ENCODE measurements around the gene WFDC2. TPM values are rescaled to one million over a fixed set of nuclear protein-coding genes. Genes with fewer than 3 reads are reported as not detected.

Gene WFDC2
- total RNA-seq, 4 donors from 2014 or later, result 11.0 to 325 (median 38.8) TPM

- intact Hi-C loops (cut with DNase I; ENCODE audit: low total_unique reads), result no loop called here
- 72% methylated on average over 2 of the region's 2 CpGs; no CpG with 5 or more reads in 1 of the 2 donors for WGBS, 2 donors (ENCODE audit: low coverage in 1 of 2)
- TF ChIP-seq, protein P1, sequence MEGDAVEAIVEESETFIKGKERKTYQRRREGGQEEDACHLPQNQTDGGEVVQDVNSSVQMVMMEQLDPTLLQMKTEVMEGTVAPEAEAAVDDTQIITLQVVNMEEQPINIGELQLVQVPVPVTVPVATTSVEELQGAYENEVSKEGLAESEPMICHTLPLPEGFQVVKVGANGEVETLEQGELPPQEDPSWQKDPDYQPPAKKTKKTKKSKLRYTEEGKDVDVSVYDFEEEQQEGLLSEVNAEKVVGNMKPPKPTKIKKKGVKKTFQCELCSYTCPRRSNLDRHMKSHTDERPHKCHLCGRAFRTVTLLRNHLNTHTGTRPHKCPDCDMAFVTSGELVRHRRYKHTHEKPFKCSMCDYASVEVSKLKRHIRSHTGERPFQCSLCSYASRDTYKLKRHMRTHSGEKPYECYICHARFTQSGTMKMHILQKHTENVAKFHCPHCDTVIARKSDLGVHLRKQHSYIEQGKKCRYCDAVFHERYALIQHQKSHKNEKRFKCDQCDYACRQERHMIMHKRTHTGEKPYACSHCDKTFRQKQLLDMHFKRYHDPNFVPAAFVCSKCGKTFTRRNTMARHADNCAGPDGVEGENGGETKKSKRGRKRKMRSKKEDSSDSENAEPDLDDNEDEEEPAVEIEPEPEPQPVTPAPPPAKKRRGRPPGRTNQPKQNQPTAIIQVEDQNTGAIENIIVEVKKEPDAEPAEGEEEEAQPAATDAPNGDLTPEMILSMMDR (IDR thresholded peaks at IDR 0.05), result no peak
- TF ChIP-seq POLR2A (IDR thresholded peaks at IDR 0.05) (no peak), EP300 (IDR thresholded peaks at IDR 0.05; ENCODE audit: low read depth) (no peak), POLR2AphosphoS5 (IDR thresholded peaks at IDR 0.05) (no peak)
- Histone ChIP-seq H3K4me3 (no peak overlapping the region), H3K4me1 (no peaks in the 10 kb centered on the region), H3K36me3 (no peaks in the 10 kb centered on the region), H3K9me3 (no peaks in the 10 kb centered on the region), H3K27me3 (no peaks in the 10 kb centered on the region), H3K27ac (no peak overlapping the region)
- in situ Hi-C loops (cut with MboI; ENCODE audit: low pct_ligation_motif_present in 1 of 4, low pct_unique_long_range_greater_than_20kb in 1 of 4, low sequenced_read_pairs in 3 of 4), result no loop called here
- DNase-seq, result no peak
These were observed 36.8 kb downstream of the WFDC2 start for GRCh38 chr20:45506398-45506797.

DNA sequence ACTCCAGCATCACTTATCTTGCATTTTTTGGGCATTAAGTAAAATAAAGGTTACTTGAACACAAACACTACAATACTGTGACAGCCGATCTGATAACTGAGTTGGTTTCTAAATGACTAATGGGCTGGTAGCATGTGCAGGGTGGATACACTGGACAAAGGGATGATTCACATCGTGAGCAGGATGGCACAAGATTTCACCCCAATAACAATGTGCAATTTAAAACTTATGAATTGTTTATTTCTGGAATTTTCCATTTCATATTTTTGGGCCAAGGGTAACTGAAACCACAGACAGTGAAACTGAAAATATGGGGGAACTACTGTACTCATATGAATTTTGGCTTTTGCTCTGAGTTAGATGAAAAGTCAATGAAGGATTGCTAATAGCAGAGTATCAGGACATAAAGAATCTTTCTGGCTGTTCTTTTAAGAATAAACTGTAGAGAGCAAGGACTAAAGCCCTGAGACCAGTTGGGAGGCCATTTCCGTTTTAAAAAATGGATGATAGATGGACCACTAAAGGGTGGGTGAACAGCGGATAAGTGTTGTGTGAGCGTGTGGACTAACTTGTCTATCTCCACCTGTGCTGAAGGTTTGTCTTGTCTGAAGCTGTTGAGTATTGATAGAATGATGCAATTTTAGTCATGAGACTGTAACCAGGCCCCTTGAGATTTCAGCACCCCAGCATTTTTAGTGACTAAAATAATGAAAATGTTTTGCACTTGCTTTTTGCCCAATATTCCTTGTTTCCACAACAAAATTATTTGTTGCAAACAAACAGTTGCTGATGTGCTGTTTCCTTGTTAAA, 37.7 kb downstream of the WFDC2 start:
- H3K27ac ChIP-seq, result no peak overlapping the region
- H3K27me3 ChIP-seq, result no peaks in the 10 kb centered on the region
- no peaks in the 10 kb centered on the region for H3K36me3 ChIP-seq
- no peaks in the 10 kb centered on the region for H3K4me1 ChIP-seq
- no peak for DNase-seq
- no peak overlapping the region for H3K4me3 ChIP-seq
- in situ Hi-C loops (cut with MboI; ENCODE audit: low pct_ligation_motif_present in 1 of 4, low pct_unique_long_range_greater_than_20kb in 1 of 4, low sequenced_read_pairs in 3 of 4), result no loop called here
- no peaks in the 10 kb centered on the region for H3K9me3 ChIP-seq
- intact Hi-C loops (cut with DNase I; ENCODE audit: low total_unique reads), result no loop called here
- WGBS, 2 donors (ENCODE audit: low coverage in 1 of 2), result 83 to 93% methylated on average over 3 to 5 of the region's 5 CpGs
- TF ChIP-seq, protein P1 (IDR thresholded peaks at IDR 0.05), result no peak
- TF ChIP-seq EP300 (IDR thresholded peaks at IDR 0.05; ENCODE audit: low read depth) (no peak), POLR2A (IDR thresholded peaks at IDR 0.05) (no peak), POLR2AphosphoS5 (IDR thresholded peaks at IDR 0.05) (no peak)

DNA sequence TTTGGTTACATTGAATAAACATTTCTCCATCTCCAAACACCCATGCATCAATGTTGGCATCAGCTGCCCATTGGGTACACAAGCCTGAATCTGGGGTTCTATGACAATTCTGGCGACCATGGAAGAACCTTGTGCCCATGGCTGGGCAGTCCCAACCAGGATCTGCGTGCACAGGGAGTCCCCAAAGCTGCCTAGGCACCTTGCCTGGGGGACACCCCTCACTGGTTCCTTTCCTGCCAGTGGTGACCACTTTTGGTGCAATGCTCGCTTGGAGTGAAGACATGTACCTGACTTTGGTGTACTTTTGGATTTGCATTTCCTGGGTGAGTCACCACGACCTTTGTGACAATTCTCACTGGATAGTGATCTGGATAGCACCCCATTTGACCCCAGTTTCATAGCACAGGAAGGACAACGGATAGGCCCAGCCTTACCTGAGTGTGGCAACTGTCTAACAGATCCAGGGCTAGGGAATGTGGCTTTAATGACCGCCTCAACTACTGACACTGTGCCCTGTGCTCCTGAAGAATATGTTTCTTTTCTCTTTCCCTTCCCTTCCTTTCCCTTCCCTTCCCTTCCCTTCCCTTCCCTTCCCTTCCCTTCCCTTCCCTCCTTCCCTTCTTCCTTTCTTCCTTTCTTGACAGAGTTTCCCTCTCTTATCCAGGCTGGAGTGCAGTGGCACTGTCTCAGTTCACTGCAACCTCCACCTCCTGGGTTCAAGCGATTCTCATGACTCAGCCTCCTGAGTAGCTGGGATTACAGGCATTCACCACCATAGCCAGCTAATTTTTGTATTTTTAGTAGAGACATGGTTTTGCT, 38.7 kb downstream of the WFDC2 start:
- 62% methylated on average over 7 of the region's 7 CpGs; no CpG with 5 or more reads in 1 of the 2 donors for WGBS, 2 donors (ENCODE audit: low coverage in 1 of 2)
- no peaks in the 10 kb centered on the region for H3K4me1 ChIP-seq
- no peaks in the 10 kb centered on the region for H3K27me3 ChIP-seq
- DNase-seq, result no peak
- in situ Hi-C loops (cut with MboI; ENCODE audit: low pct_ligation_motif_present in 1 of 4, low pct_unique_long_range_greater_than_20kb in 1 of 4, low sequenced_read_pairs in 3 of 4), result no loop called here
- H3K9me3 ChIP-seq, result no peaks in the 10 kb centered on the region
- TF ChIP-seq POLR2A (IDR thresholded peaks at IDR 0.05), result no peak
- TF ChIP-seq, protein P1 (IDR thresholded peaks at IDR 0.05), result no peak
- H3K27ac ChIP-seq, result no peak overlapping the region
- intact Hi-C loops (cut with DNase I; ENCODE audit: low total_unique reads), result no loop called here
- no peak overlapping the region for H3K4me3 ChIP-seq
- no peaks in the 10 kb centered on the region for H3K36me3 ChIP-seq

DNA sequence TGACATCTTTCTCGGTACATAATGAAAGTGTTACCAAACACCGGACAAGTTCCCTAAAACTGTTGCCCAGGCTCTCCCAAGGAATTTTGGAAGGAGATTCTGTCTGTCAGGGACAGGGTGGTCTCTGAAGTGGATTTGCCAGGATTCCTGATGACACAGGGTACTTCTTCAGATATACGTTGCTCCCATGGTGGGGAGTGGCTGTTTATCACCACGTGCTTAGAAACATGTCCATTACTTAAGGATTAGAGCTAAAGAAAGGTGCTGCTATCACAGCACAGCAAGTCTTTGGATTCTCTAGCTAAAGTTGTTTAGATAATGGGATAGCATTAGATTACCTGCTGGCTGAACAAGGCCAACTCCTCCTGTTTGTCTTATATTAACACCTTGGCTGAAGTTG, 39.5 kb downstream of the WFDC2 start:
- DNase-seq, result no peak
- no peak overlapping the region for H3K27ac ChIP-seq
- WGBS, 2 donors (ENCODE audit: low coverage in 1 of 2), result 78 to 81% methylated on average over 4 of the region's 4 CpGs
- no peaks in the 10 kb centered on the region for H3K4me1 ChIP-seq
- in situ Hi-C loops (cut with MboI; ENCODE audit: low pct_ligation_motif_present in 1 of 4, low pct_unique_long_range_greater_than_20kb in 1 of 4, low sequenced_read_pairs in 3 of 4) (no loop called here), intact Hi-C loops (cut with DNase I; ENCODE audit: low total_unique reads) (no loop called here)
- H3K9me3 ChIP-seq, result no peaks in the 10 kb centered on the region
- no peaks in the 10 kb centered on the region for H3K27me3 ChIP-seq
- no peaks in the 10 kb centered on the region for H3K36me3 ChIP-seq
- TF ChIP-seq POLR2AphosphoS5 (IDR thresholded peaks at IDR 0.05) (no peak), POLR2A (IDR thresholded peaks at IDR 0.05) (no peak), EP300 (IDR thresholded peaks at IDR 0.05; ENCODE audit: low read depth) (no peak)
- TF ChIP-seq, protein P1 (IDR thresholded peaks at IDR 0.05), result no peak
- no peak overlapping the region for H3K4me3 ChIP-seq

Data from transverse colon (tissue), 4 donors.